NK-92 treated with Interleukin-12 subunit alpha and Interleukin-12 subunit beta, amount 100 ng/mL, for 24 hours (cell line): ENCODE results near the gene PPIL6.
"Not testable (repeated sequence)": the region's sequence is repeated elsewhere in the genome, so short reads cannot be mapped to it uniquely, and the experiment has no call there.

Experiments used
- DNase-seq: peaks from one replicate; lab custom pipeline; 2025; lab: John Stamatoyannopoulos, UW

The PPIL6 gene

DNA sequence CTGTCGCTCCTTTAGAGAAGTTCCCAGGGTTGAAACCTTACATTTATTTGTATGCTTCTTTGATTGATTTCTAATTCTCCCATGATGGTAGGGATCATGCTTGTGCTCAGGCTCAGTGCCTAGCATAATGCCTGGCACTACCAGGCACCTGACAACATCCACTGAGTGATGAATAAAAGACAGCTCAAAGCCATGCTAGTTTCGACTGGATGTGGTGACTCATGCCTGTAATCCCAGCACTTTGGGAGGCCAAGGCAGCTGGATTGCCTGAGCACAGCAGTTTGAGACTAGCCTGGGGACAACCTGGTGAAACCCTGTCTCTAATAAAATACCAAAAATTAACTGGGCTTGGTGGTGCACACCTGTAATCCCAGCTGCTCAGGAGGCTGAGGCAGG, 46.5 kb downstream of the PPIL6 start:
- no peak for DNase-seq

GRCh38 chr6:109393157-109393885, 47.1 kb downstream of the PPIL6 start:
- no peak for DNase-seq

DNA sequence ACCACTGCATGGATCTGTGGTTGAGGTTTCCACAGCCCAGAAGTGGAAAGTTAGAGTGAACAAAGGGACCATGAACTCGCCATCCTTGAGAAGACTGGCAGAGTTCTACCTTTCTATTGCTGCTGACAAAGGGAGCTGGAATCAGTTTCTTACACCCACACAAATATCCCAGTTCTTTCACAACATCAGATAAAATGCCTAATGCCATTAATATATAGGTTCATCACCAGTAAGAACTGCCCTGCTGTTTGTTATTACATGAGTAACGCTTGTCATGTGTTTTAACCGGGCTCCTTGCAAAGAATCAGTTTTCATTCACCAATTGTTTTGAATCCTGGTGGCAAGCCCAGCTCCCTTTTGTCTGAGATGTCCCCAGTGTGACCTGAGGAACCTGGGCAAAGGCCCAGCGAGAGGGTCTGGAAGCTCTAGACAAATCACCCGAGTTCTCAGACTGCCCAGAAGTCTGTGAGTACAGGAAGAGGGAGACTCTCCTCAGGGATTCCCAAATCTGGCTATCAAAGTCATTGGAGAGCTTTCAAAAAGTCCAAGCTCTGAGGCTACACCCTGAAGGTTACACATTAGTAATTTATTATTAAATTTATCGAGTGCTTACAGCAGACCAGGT, 50.7 kb downstream of the PPIL6 start:
- no peak for DNase-seq

- DNase-seq = no peak
Measured at GRCh38 chr6:109388265-109388664, 52.2 kb downstream of the PPIL6 start.

GRCh38 chr6:109383438-109383940, 56.9 kb downstream of the PPIL6 start:
- no peak for DNase-seq

DNA sequence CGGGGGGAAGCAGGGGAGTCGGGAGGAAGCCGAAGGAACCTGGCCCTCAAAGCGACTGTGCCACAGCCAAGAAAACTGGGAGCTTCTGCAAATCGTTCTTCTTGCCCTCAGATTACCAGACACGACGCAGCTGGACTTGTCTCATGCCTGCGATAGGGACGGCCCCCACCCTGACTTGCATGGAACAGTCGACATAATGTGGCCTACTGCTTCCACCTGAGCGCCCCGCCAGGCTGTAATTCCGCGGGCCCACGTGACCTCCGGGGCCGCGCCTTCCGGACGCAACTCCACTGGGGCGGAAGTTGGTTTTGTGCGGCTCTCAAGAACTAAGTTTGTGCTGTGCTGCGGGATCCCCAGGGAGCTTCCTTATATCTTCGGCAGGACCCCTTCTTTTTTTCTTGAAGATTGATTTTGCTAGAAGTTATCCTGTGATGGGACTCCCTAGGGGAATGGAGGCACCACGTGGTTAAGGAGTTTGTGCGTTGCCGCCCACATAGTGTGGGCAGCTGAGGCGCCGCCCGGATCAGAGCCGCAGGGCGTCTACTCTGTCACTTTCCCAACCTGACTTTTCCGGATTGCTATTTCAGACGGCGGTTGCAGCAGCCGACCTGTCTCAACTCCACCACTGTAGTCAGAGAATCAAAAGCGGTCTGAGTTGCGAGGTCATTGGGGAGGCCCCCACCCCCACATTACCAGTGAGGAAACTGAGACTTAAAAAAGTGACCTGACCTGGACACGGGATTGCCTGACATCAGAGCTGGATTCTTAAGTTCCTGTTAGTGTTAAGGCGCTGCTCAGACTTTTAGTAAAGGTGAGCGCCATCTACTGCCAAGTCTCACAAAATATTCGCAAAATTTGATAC, 57.6 kb downstream of the PPIL6 start:
- peak; percentile 88 for DNase-seq

DNA sequence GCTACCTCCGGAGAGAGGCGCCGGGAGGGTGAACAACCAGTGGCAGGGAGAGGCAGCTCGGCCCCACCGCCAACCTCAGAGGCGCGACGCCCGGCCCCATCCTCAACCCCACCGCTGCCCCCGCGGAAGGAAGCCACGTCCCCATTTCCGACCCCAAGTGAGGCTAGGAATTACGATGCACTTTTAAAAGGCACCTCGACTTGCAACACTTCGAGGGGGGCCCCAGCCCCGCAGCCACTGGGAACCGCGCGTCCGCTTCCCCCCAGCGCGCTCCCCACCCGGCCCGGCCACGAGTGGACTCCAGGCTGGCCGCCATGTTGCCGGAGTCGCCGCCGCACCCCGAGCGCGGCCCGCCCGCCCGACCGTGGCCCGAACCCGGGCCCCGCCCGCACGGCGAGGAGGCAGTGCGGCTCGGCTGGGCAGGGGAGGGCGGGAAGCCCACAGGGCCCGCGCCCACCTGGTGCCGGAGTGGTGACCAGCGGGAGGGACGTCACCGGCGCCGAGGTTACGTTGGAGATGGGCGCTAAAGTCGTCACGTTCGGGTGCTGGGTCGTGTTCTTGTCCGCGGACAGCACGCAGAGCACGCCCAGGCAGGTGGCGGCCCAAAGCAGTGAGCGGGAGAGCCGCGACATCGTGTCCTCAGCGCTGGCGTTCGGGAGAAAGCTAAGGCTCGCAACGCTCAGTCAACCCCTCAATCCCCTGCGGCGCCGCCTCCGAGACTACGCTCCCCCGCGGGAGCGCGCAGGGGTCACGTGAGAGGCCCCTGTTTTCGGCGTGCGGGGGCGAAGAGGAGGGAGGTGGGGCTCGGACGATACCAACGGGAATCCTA, 58.5 kb downstream of the PPIL6 start, which contains the start of gene CD164:
Gene CD164, minus strand, starts transcription at position 721 of the 829 bp plus-strand sequence. Its CDS starts 89 bp downstream, at position 632.
- DNase-seq = peak; percentile 87

DNA sequence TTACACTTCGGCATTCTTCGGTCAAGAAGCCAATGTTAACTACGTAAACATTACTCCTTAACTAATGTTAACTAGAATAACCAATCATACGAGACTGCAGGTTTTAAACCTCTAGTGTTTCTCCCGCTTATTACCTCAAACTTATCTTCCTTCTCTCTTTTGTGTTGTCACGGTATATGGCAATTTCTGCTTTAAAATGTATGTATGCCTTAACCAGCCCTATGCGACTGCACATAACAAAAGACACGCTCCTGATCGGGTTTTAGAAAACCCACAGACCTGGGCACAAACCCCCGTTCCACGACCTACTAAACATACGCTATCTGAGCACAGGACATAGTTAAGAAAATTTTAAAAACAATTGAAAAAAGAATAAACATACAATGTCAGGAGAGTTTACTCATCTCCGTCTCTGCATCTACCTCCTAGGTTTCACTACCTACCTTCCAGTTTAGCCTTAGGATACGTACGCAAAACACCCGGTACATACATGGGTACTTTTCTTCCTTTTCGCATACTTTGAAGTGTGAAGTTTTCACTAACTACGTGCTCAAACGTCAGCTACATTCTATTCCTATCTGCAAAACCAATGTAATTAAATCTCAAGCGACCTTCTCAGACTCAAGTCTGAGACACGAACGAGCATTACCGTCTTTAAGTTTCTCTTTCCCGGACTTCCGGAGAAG, 59.2 kb downstream of the PPIL6 start:
- DNase-seq = no peak

GRCh38 chr6:109379711-109380110, 60.7 kb downstream of the PPIL6 start:
- DNase-seq = no peak

GRCh38 chr6:109377717-109378116, 62.7 kb downstream of the PPIL6 start:
- DNase-seq = no peak

GRCh38 chr6:109374326-109374892, 66.0 kb downstream of the PPIL6 start:
- DNase-seq = no peak

DNA sequence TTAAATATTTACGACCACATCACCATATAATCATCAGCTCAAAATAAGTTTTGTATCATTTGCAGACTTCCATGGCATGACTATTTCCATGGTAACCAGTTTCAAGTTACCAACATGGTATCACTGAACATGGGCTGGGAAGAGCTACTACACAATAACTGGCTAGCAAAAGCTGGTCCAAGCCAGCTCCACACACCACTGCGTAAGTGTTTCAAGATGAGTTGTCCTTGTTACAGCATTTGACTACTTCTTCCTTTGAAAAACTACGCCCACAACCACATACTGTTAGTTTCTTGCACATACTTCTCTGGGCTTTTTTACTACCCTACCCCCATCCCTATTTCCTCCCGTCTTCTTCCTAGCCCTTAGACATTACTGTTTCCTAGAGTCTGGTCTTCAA, 66.7 kb downstream of the PPIL6 start:
- DNase-seq = no peak

GRCh38 chr6:109373331-109373730, 67.1 kb downstream of the PPIL6 start:
- no peak for DNase-seq

- DNase-seq = no peak
Measured at GRCh38 chr6:109372130-109372529, 68.3 kb downstream of the PPIL6 start.

GRCh38 chr6:109370792-109371191, 69.6 kb downstream of the PPIL6 start:
- no peak for DNase-seq

DNA sequence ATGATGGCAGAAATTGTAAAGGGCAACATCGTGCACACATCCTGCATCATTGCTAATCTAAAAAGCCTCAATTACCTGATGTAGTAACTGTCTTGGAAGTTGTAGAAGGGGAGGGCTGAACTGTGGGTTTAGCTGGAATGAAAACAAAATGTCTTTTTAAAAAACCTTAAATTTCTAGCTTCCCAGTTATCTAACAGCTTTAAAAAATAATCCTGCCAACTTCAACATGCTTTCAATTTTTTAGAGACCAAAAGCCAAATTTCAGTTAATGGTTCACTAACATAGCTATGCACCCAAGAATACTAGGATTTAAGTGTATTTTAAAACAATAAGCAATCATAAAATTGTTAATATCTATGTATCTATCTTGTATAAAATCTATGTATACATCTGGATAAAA, 70.1 kb downstream of the PPIL6 start:
- DNase-seq = no peak

DNA sequence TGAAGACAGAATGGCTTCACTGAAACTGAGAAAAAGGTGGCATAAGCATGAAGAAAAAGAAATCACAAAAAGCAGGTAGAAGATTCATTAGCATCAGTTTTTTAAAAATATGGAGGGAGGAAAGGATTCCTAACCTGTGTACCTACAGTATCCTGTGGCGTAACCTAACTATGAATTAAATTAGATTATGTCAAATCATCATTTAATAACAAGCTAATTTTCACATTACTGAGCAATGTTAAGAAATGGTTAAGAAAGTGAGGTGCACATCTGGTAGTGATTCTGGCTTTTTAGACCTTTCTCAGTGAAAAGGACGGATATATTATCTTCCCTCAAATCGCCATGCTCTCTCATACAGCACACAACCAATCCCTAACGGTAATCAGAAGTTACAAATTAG, 70.7 kb downstream of the PPIL6 start:
- DNase-seq = no peak

DNA sequence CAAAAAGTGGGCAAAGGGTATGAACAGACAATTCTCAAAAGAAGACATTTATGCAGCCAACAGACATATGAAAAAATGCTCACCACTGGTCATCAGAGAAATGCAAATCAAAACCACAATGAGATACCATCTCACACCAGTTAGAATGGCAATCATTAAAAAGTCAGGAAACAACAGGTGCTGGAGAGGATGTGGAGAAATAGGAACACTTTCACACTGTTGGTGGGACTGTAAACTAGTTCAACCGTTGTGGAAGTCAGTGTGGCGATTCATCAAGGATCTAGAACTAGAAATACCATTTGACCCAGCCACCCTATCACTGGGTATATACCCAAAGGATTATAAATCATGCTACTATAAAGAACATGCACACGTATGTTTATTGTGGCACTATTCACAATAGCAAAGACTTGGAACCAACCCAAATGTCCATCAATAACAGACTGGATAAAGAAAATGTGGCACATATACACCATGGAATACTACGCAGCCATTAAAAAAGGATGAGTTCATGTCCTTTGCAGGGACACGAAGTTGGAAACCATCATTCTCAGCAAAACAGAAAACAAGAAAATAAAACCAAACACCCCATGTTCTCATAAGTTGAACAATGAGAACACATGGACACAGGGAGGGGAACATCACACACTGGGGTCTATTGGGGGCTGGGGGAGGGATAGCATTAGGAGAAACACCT, 75.9 kb downstream of the PPIL6 start:
- not testable (repeated sequence) for DNase-seq

DNA sequence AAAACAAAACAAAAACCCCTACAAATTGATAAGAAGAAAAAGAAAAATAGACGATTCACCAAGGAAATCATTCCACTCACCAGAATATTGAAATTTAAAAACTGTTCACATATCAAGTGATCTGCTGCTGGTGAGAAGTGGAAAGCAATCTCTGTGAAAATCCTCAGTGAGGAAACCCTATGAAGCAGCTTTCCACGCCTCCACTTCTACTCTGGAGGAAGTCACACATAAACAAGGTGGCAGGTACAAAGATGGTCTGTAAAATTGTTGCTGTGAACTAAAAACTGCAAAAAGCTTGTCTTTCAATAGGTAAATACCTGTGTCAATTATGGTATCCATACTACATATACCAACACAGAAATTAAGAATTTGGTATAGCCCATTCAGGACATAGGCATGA, 76.7 kb downstream of the PPIL6 start:
- no peak for DNase-seq
